Cardiac muscle cell (in vitro differentiated cells and primary cell): ENCODE measurements around the gene GSTP1. TPM values are rescaled to one million over a fixed set of nuclear protein-coding genes. Genes with fewer than 3 reads are reported as not detected.
"Not testable (repeated sequence)": the region's sequence is repeated elsewhere in the genome, so short reads cannot be mapped to it uniquely, and the experiment has no call there.

ENCODE experiments used
- DNase-seq, 2 donors: peaks; one replicate each; pipeline versions ENCODE4 v3.0.0 to v3.0.0-alpha.2; 2010 to 2017; ENCODE audit warnings: low read depth in 1 of 2, low spot score in 1 of 2
- H3K27ac ChIP-seq: fragments of 200-600 bp; sonication (generic); 2 replicates; pipeline ENCODE4 v1.5.1; 2016
- H3K27me3 ChIP-seq: fragments of 200-600 bp; sonication (generic); 2 replicates; pipeline ENCODE4 v1.6.0; 2016; ENCODE audit warnings: control low read depth
- H3K36me3 ChIP-seq: fragments of 200-600 bp; sonication (generic); 2 replicates; pipeline ENCODE4 v1.5.1; 2016; ENCODE audit warnings: control low read depth
- H3K4me1 ChIP-seq: fragments of 200-600 bp; sonication (generic); 2 replicates; pipeline ENCODE4 v1.8.1; 2017; ENCODE audit warnings: low read depth, mild to moderate bottlenecking, mixed run types
- H3K4me3 ChIP-seq: fragments of 200-600 bp; sonication (generic); 2 replicates; pipeline ENCODE4 v1.5.1; 2016; ENCODE audit warnings: mild to moderate bottlenecking
- H3K9me3 ChIP-seq: fragments of 200-600 bp; sonication (generic); 2 replicates; pipeline ENCODE4 v1.5.1; 2017; ENCODE audit warnings: low read depth, mild to moderate bottlenecking, control low read depth
- CTCF ChIP-seq: IDR thresholded peaks from 2 replicates; pipeline ENCODE4 v1.5.1; 2012; ENCODE audit warnings: low read depth, mild to moderate bottlenecking, low read length
- polyA plus RNA-seq: library from polyadenylated mRNA; unstranded; fragments of >200 nt; fragmentation: Nextera tagmentation; extraction: Ambion mirVana; gene quantifications from 2 replicates; pipeline ENCODE4 v1.2.1, GENCODE V29; 2016
- total RNA-seq: library from RNA; depleted of rRNA; stranded (reverse); fragments of >200 nt; gene quantifications from 2 replicates; pipeline ENCODE4 v1.2.3, GENCODE V29; 2016

Gene GSTP1
- total and polyA plus RNA-seq, 2 experiments from 2014 or later = 957 to 1,052 TPM

- no peak for DNase-seq
- no peak for TF ChIP-seq CTCF
- H3K27me3 ChIP-seq = no peaks in the 10 kb centered on the region
- H3K27ac ChIP-seq = peak overlapping the region; percentile 32
- no peaks in the 10 kb centered on the region for H3K9me3 ChIP-seq
- H3K4me3 ChIP-seq = no peak overlapping the region
- no peaks in the 10 kb centered on the region for H3K36me3 ChIP-seq
- peaks cover 7% of the 10 kb centered on the region for H3K4me1 ChIP-seq
These were observed 38.9 kb upstream of the GSTP1 start for GRCh38 chr11:67544616-67545242.

GRCh38 chr11:67545280-67545679 is 38.3 kb upstream of the GSTP1 start:
- Histone ChIP-seq H3K36me3 (no peaks in the 10 kb centered on the region), H3K27ac (peak overlapping the region; percentile 32)
- peak; percentile 21 to 79 for DNase-seq

GRCh38 chr11:67548112-67548511 is 35.5 kb upstream of the GSTP1 start:
- not testable (repeated sequence) for H3K4me1 ChIP-seq, H3K27ac ChIP-seq, H3K36me3 ChIP-seq, H3K4me3 ChIP-seq, H3K27me3 ChIP-seq, H3K9me3 ChIP-seq, DNase-seq

More at GRCh38 chr11:67545280-67545679, 38.3 kb upstream of the GSTP1 start:
- no peak overlapping the region for H3K4me3 ChIP-seq
- peaks cover 7% of the 10 kb centered on the region for H3K4me1 ChIP-seq
- H3K9me3 ChIP-seq = no peaks in the 10 kb centered on the region
- no peak for TF ChIP-seq CTCF
- no peaks in the 10 kb centered on the region for H3K27me3 ChIP-seq

GRCh38 chr11:67548555-67549110 is 35.0 kb upstream of the GSTP1 start:
- no peaks in the 10 kb centered on the region for H3K9me3 ChIP-seq
- no peaks in the 10 kb centered on the region for H3K27me3 ChIP-seq
- no peak overlapping the region for H3K27ac ChIP-seq
- H3K36me3 ChIP-seq = no peaks in the 10 kb centered on the region
- H3K4me1 ChIP-seq = peaks cover 7% of the 10 kb centered on the region
- DNase-seq = no peak
- no peak overlapping the region for H3K4me3 ChIP-seq
- TF ChIP-seq CTCF = no peak

- no peak overlapping the region for H3K4me3 ChIP-seq
- no peaks in the 10 kb centered on the region for H3K9me3 ChIP-seq
- H3K4me1 ChIP-seq = no peaks in the 10 kb centered on the region
- TF ChIP-seq CTCF = no peak
- no peaks in the 10 kb centered on the region for H3K27me3 ChIP-seq
- H3K27ac ChIP-seq = no peak overlapping the region
- no peak for DNase-seq
- no peaks in the 10 kb centered on the region for H3K36me3 ChIP-seq
These were observed 32.5 kb upstream of the GSTP1 start for GRCh38 chr11:67551127-67551526.

GRCh38 chr11:67551697-67552096 is 31.9 kb upstream of the GSTP1 start:
- H3K4me1 ChIP-seq, DNase-seq, H3K36me3 ChIP-seq, H3K27ac ChIP-seq, H3K9me3 ChIP-seq, H3K27me3 ChIP-seq, H3K4me3 ChIP-seq: not testable (repeated sequence)
